GM04503 (cell line): Measurements from ENCODE around the gene MAGEA6.

Experiments used
- DNase-seq: peaks from one replicate; pipeline ENCODE4 v3.0.0-alpha.2; 2012; ENCODE audit warnings: low read depth

The MAGEA6 gene

GRCh38 chrX:152733261-152733975, 36.1 kb downstream of the MAGEA6 start, which contains the start of the genes CSAG1 and MAGEA12:
Gene CSAG1 (minus strand): TSS chrX:152733721. CDS start chrX:152732460, 1,261 bp downstream.
Gene MAGEA12 (plus strand): TSS chrX:152733757. CDS start chrX:152736162, 2,405 bp downstream.
- no peak for DNase-seq

- DNase-seq: no peak
Measured at GRCh38 chrX:152725409-152725808, 44.1 kb downstream of the MAGEA6 start.
